Measurements from ENCODE around the gene OPN5. TPM values are rescaled to one million over a fixed set of nuclear protein-coding genes. Genes with fewer than 3 reads are reported as not detected.
"Not testable (repeated sequence)": the region's sequence is repeated elsewhere in the genome, so short reads cannot be mapped to it uniquely, and the experiment has no call there.

Gene OPN5, protein sequence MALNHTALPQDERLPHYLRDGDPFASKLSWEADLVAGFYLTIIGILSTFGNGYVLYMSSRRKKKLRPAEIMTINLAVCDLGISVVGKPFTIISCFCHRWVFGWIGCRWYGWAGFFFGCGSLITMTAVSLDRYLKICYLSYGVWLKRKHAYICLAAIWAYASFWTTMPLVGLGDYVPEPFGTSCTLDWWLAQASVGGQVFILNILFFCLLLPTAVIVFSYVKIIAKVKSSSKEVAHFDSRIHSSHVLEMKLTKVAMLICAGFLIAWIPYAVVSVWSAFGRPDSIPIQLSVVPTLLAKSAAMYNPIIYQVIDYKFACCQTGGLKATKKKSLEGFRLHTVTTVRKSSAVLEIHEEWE
- total RNA-seq: not detected

GRCh38 chr6:47781732-47782131 is at the start of gene OPN5:
OPN5 (plus strand) TSS chr6:47782032; CDS start chr6:47782067, 35 bp downstream.
- H3K27me3 Mint-ChIP-seq (ENCODE audit: low read depth): peaks cover 19% of the 10 kb centered on the region
- no peaks in the 10 kb centered on the region for H3K4me1 Mint-ChIP-seq (ENCODE audit: low read depth)
- ATAC-seq (replicated peaks in 1 of 2) (no peak), DNase-seq (no peak)
- H3K4me3 Mint-ChIP-seq: no peak within 1 kb of the TSS
- H3K27ac Mint-ChIP-seq: no peak within 1 kb of the TSS
- H3K9me3 Mint-ChIP-seq: no peaks in the 10 kb centered on the region
- no peaks in the 10 kb centered on the region for H3K36me3 Mint-ChIP-seq (ENCODE audit: insufficient read depth in 2 of 2)

- H3K4me3 Mint-ChIP-seq: no peak overlapping the region
- DNase-seq (no peak), ATAC-seq (replicated peaks in 1 of 2) (no peak)
- peaks cover 6% of the 10 kb centered on the region for H3K27me3 Mint-ChIP-seq (ENCODE audit: low read depth)
- no peaks in the 10 kb centered on the region for H3K9me3 Mint-ChIP-seq
- peaks cover 12% of the 10 kb centered on the region for H3K4me1 Mint-ChIP-seq (ENCODE audit: low read depth)
- H3K27ac Mint-ChIP-seq: no peak overlapping the region
- no peaks in the 10 kb centered on the region for H3K36me3 Mint-ChIP-seq (ENCODE audit: insufficient read depth in 2 of 2)
Measured at GRCh38 chr6:47733879-47734558, 47.8 kb upstream of the OPN5 start.

DNA sequence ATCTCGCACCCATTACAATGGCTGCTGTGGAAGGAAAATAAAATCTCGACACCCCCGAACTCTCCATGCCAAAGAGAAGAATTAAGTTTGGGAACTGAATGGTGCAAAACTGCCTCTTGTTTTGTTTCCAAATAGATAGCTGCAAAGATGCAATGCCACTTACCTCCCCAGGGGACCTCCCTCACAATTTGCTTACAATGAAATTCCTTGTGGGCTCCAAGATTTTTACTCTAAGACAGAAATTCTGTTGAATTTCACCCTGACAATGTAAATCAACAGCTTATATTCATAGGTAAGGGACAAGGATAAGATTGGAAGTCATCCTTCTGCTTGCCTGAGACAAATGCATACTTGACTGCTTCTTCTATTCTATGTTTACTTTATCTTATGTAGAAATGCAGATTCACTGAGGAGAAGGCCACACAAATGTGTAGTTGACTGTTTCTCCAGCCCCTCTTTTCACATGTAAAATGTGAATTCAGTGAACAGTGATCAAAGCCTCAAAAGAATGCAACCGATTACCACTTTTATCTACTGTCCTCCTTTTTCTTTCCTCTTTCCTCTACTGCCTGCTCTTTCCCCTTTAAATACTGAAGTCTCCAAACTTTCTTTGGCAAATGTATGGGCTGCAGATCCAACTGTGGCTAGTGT is 46.9 kb upstream of the OPN5 start:
- Mint-ChIP-seq H3K27ac (peak overlapping the region; percentile 62), H3K4me1 (ENCODE audit: low read depth) (peaks cover 6% of the 10 kb centered on the region), H3K4me3 (no peak overlapping the region), H3K9me3 (no peaks in the 10 kb centered on the region), H3K27me3 (ENCODE audit: low read depth) (peaks cover 6% of the 10 kb centered on the region), H3K36me3 (ENCODE audit: insufficient read depth in 2 of 2) (no peaks in the 10 kb centered on the region)
- ATAC-seq (replicated peaks in 1 of 2): no peak
- no peak for DNase-seq

DNA sequence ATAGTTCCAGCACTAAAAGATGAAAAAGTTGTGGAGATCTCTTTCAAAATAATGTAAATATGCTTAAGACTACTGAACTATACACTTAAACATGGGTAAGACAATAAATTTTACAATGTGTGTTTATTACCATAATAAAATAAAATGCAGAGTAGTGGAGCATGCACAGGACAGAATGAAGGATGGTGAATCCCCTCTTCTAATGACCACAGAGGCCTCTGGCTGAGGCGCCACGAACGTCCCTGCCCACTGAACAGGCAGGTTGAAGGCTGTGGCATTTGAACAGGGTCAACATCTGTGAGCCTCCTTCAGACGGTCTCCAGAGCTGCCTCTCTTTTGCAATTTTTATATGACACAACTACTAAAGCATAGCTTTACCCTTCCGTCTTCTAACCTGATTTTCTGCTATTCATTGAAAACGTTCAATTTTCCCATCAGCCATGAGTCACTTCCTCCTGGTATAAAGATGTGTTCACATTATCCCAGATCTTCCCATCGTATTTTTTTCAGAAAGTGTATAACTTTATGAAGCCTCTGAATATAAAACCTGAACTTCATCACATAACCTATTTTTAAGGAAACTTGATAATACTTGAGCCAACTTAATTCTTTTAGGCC is 45.6 kb upstream of the OPN5 start:
- Mint-ChIP-seq H3K36me3 (ENCODE audit: insufficient read depth in 2 of 2) (no peaks in the 10 kb centered on the region), H3K4me3 (no peak overlapping the region), H3K27ac (no peak overlapping the region), H3K27me3 (ENCODE audit: low read depth) (peaks cover 6% of the 10 kb centered on the region), H3K9me3 (no peaks in the 10 kb centered on the region), H3K4me1 (ENCODE audit: low read depth) (peaks cover 6% of the 10 kb centered on the region)
- ATAC-seq (replicated peaks in 1 of 2) (no peak), DNase-seq (no peak)

GRCh38 chr6:47737406-47737805 is 44.4 kb upstream of the OPN5 start:
- Mint-ChIP-seq H3K36me3 (ENCODE audit: insufficient read depth in 2 of 2) (no peaks in the 10 kb centered on the region), H3K9me3 (no peaks in the 10 kb centered on the region), H3K4me3 (no peak overlapping the region), H3K4me1 (ENCODE audit: low read depth) (peaks cover 12% of the 10 kb centered on the region), H3K27me3 (ENCODE audit: low read depth) (peaks cover 6% of the 10 kb centered on the region), H3K27ac (no peak overlapping the region)
- ATAC-seq (replicated peaks in 1 of 2) (no peak), DNase-seq (no peak)

- H3K4me1 Mint-ChIP-seq (ENCODE audit: low read depth): peaks cover 12% of the 10 kb centered on the region
- no peaks in the 10 kb centered on the region for H3K36me3 Mint-ChIP-seq (ENCODE audit: insufficient read depth in 2 of 2)
- H3K4me3 Mint-ChIP-seq: no peak overlapping the region
- H3K27me3 Mint-ChIP-seq (ENCODE audit: low read depth): peaks cover 19% of the 10 kb centered on the region
- DNase-seq (no peak), ATAC-seq (replicated peaks in 1 of 2) (no peak)
- no peak overlapping the region for H3K27ac Mint-ChIP-seq
- no peaks in the 10 kb centered on the region for H3K9me3 Mint-ChIP-seq
Measured at GRCh38 chr6:47740714-47741113, 41.1 kb upstream of the OPN5 start.

DNA sequence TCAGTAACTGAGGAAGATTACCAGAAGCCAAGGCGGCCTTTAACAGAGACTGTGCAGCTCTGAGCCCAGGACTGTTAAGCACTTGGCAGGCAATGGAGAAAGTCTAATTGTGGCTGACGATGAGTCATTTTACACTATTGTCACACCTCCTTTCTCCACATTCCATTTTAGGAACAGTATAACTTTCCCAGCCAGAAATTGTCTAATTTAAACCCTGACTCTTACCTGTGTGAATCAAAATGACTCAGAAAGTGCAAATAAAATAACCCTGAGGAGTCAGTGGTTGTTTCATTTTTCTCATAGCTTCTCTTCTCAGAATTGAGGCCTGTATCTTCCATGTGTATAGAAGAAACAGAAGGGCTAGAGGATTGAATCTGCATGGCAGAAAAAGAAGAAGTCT is 40.0 kb upstream of the OPN5 start:
- peak overlapping the region; percentile 13 for H3K27ac Mint-ChIP-seq

GRCh38 chr6:47743744-47744143 is 38.1 kb upstream of the OPN5 start:
- Mint-ChIP-seq H3K27me3 (ENCODE audit: low read depth) (peaks cover 22% of the 10 kb centered on the region), H3K36me3 (ENCODE audit: insufficient read depth in 2 of 2) (no peaks in the 10 kb centered on the region), H3K27ac (no peak overlapping the region), H3K9me3 (no peaks in the 10 kb centered on the region), H3K4me1 (ENCODE audit: low read depth) (peaks cover 12% of the 10 kb centered on the region), H3K4me3 (no peak overlapping the region)
- DNase-seq (no peak), ATAC-seq (replicated peaks in 1 of 2) (no peak)

More for the DNA sequence above, 40.0 kb upstream of the OPN5 start:
- Mint-ChIP-seq H3K9me3 (no peaks in the 10 kb centered on the region), H3K27me3 (ENCODE audit: low read depth) (peaks cover 22% of the 10 kb centered on the region), H3K4me1 (ENCODE audit: low read depth) (peaks cover 12% of the 10 kb centered on the region), H3K36me3 (ENCODE audit: insufficient read depth in 2 of 2) (no peaks in the 10 kb centered on the region), H3K4me3 (peak overlapping the region in 1 of 2 donors; percentile 29)
- ATAC-seq (replicated peaks in 1 of 2) (peak; percentile 87 to 89), DNase-seq (peak in 1 of 2 donors; percentile 5)

DNA sequence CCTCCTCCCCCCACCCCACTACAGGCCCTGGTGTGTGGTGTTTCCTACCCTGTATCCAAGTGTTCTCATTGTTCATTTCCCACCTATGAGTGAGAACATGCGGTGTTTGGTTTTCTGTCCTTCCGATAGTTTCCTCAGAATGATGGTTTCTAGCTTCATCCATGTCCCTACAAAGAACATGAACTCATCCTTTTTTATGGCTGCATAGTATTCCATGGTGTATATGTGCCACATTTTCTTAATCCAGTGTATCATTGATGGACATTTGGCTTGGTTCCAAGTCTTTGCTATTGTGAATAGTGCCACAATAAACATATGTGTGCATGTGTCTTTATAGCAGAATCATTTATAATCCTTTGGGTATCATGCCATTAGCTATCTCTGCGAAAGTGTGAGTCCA is 36.6 kb upstream of the OPN5 start:
- not testable (repeated sequence) for DNase-seq; H3K27ac Mint-ChIP-seq; H3K9me3 Mint-ChIP-seq; H3K4me3 Mint-ChIP-seq; H3K36me3 Mint-ChIP-seq (ENCODE audit: insufficient read depth in 2 of 2); ATAC-seq (replicated peaks in 1 of 2)
- Mint-ChIP-seq H3K4me1 (ENCODE audit: low read depth) (peaks cover 18% of the 10 kb centered on the region), H3K27me3 (ENCODE audit: low read depth) (peaks cover 22% of the 10 kb centered on the region)

GRCh38 chr6:47749757-47750156 is 32.1 kb upstream of the OPN5 start:
- Mint-ChIP-seq H3K4me3 (no peak overlapping the region), H3K27me3 (ENCODE audit: low read depth) (peaks cover 34% of the 10 kb centered on the region), H3K4me1 (ENCODE audit: low read depth) (peaks cover 6% of the 10 kb centered on the region), H3K36me3 (ENCODE audit: insufficient read depth in 2 of 2) (no peaks in the 10 kb centered on the region), H3K9me3 (no peaks in the 10 kb centered on the region), H3K27ac (no peak overlapping the region)
- ATAC-seq (replicated peaks in 1 of 2) (no peak), DNase-seq (no peak)

- ATAC-seq (replicated peaks in 1 of 2) (no peak), DNase-seq (no peak)
- peaks cover 35% of the 10 kb centered on the region for H3K27me3 Mint-ChIP-seq (ENCODE audit: low read depth)
- no peak overlapping the region for H3K27ac Mint-ChIP-seq
- H3K9me3 Mint-ChIP-seq: peaks cover 0 to 3% of the 10 kb centered on the region in 2 donors
- peaks cover 6% of the 10 kb centered on the region for H3K4me1 Mint-ChIP-seq (ENCODE audit: low read depth)
- peaks cover 0 to 2% of the 10 kb centered on the region in 2 donors for H3K36me3 Mint-ChIP-seq (ENCODE audit: insufficient read depth in 2 of 2)
- H3K4me3 Mint-ChIP-seq: no peak overlapping the region
Measured at GRCh38 chr6:47752801-47753200, 29.0 kb upstream of the OPN5 start.

GRCh38 chr6:47759364-47759763 is 22.5 kb upstream of the OPN5 start:
- no peak for DNase-seq
- Mint-ChIP-seq H3K36me3 (ENCODE audit: insufficient read depth in 2 of 2) (peaks cover 0 to 2% of the 10 kb centered on the region in 2 donors), H3K27me3 (ENCODE audit: low read depth) (peaks cover 26% of the 10 kb centered on the region), H3K9me3 (peaks cover 0 to 3% of the 10 kb centered on the region in 2 donors), H3K4me3 (no peak overlapping the region), H3K4me1 (ENCODE audit: low read depth) (no peaks in the 10 kb centered on the region), H3K27ac (no peak overlapping the region)
- no peak for ATAC-seq (replicated peaks in 1 of 2)

- Mint-ChIP-seq H3K4me3 (no peak overlapping the region), H3K36me3 (ENCODE audit: insufficient read depth in 2 of 2) (peaks cover 1% of the 10 kb centered on the region in 2 donors), H3K4me1 (ENCODE audit: low read depth) (no peaks in the 10 kb centered on the region), H3K9me3 (peaks cover 0 to 1% of the 10 kb centered on the region in 2 donors), H3K27me3 (ENCODE audit: low read depth) (peaks cover 6% of the 10 kb centered on the region), H3K27ac (no peak overlapping the region)
- ATAC-seq (replicated peaks in 1 of 2) (no peak), DNase-seq (no peak)
Measured at GRCh38 chr6:47762502-47762901, 19.3 kb upstream of the OPN5 start.

Measured in activated T-cell treated with anti-CD3 and anti-CD28 coated beads, Interleukin-2, amount 50 U/mL, for 72 hours (primary cell).